Measurements from ENCODE around the gene TBX21.

TBX21 gene

GRCh38 chr17:47785538-47786123 is 52.6 kb downstream of the TBX21 start:
- Histone ChIP-seq H3K9ac (ENCODE audit: low read length) (no peak overlapping the region), H3K4me1 (ENCODE audit: control insufficient read depth, insufficient read depth, low read length) (no peaks in the 10 kb centered on the region), H3K27me3 (ENCODE audit: control insufficient read depth, insufficient read depth, low read length) (peaks cover 4% of the 10 kb centered on the region)

GRCh38 chr17:47789611-47790561 is 56.9 kb downstream of the TBX21 start:
- Histone ChIP-seq H3K27me3 (ENCODE audit: control insufficient read depth, insufficient read depth, low read length) (peaks cover 8% of the 10 kb centered on the region), H3K36me3 (ENCODE audit: control insufficient read depth, insufficient read depth, low read length) (no peaks in the 10 kb centered on the region), H3K4me3 (ENCODE audit: low read length) (peak overlapping the region; percentile 42), H3K4me1 (ENCODE audit: control insufficient read depth, insufficient read depth, low read length) (no peaks in the 10 kb centered on the region), H3K27ac (ENCODE audit: low read depth, low read length) (no peak overlapping the region), H3K9ac (ENCODE audit: low read length) (no peak overlapping the region)

More at GRCh38 chr17:47785538-47786123, 52.6 kb downstream of the TBX21 start:
- Histone ChIP-seq H3K4me3 (ENCODE audit: low read length) (no peak overlapping the region), H3K27ac (ENCODE audit: low read depth, low read length) (no peak overlapping the region), H3K36me3 (ENCODE audit: control insufficient read depth, insufficient read depth, low read length) (no peaks in the 10 kb centered on the region)

GRCh38 chr17:47791025-47791424 is 58.0 kb downstream of the TBX21 start:
- H3K27me3 ChIP-seq (ENCODE audit: control insufficient read depth, insufficient read depth, low read length) = peaks cover 8% of the 10 kb centered on the region
- no peaks in the 10 kb centered on the region for H3K36me3 ChIP-seq (ENCODE audit: control insufficient read depth, insufficient read depth, low read length)
- H3K4me3 ChIP-seq (ENCODE audit: low read length) = no peak overlapping the region
- no peaks in the 10 kb centered on the region for H3K4me1 ChIP-seq (ENCODE audit: control insufficient read depth, insufficient read depth, low read length)
- no peak overlapping the region for H3K9ac ChIP-seq (ENCODE audit: low read length)
- peak overlapping the region; percentile 9 for H3K27ac ChIP-seq (ENCODE audit: low read depth, low read length)

- Histone ChIP-seq H3K27ac (ENCODE audit: low read depth, low read length) (no peak overlapping the region), H3K9ac (ENCODE audit: low read length) (no peak overlapping the region), H3K27me3 (ENCODE audit: control insufficient read depth, insufficient read depth, low read length) (peaks cover 8% of the 10 kb centered on the region), H3K4me1 (ENCODE audit: control insufficient read depth, insufficient read depth, low read length) (no peaks in the 10 kb centered on the region), H3K4me3 (ENCODE audit: low read length) (no peak overlapping the region), H3K36me3 (ENCODE audit: control insufficient read depth, insufficient read depth, low read length) (no peaks in the 10 kb centered on the region)
Observed at GRCh38 chr17:47792457-47792856, 59.4 kb downstream of the TBX21 start.

- no peak overlapping the region for H3K27ac ChIP-seq (ENCODE audit: low read depth, low read length)
- no peak overlapping the region for H3K4me3 ChIP-seq (ENCODE audit: low read length)
- H3K27me3 ChIP-seq (ENCODE audit: control insufficient read depth, insufficient read depth, low read length) = peaks cover 6% of the 10 kb centered on the region
- H3K9ac ChIP-seq (ENCODE audit: low read length) = no peak overlapping the region
- H3K4me1 ChIP-seq (ENCODE audit: control insufficient read depth, insufficient read depth, low read length) = no peaks in the 10 kb centered on the region
- no peaks in the 10 kb centered on the region for H3K36me3 ChIP-seq (ENCODE audit: control insufficient read depth, insufficient read depth, low read length)
Observed at GRCh38 chr17:47792979-47793378, 59.9 kb downstream of the TBX21 start.
